Ovary (tissue), 3 donors: ENCODE results near the gene SNAI3.

Source experiments
- CTCF ChIP-seq, 3 donors: fragments of 450-650 bp in 2 of 3; fragments of 200-600 bp in 1 of 3; IDR thresholded peaks; one replicate each; pipeline versions ENCODE4 v1.5.1 to v1.8.0; 2016 to 2022; ENCODE audit warnings: antibody characterized with exemption in 3 of 3, mild to moderate bottlenecking in 1 of 3
- EP300 ChIP-seq: sonication (generic); formaldehyde crosslinking; IDR thresholded peaks from one replicate; pipeline ENCODE4 v1.6.1; 2017; ENCODE audit warnings: antibody characterized with exemption
- POLR2A ChIP-seq: fragments of 450-650 bp; IDR thresholded peaks from one replicate; pipeline ENCODE4 v1.6.1; 2017; ENCODE audit warnings: antibody characterized with exemption, mild to moderate bottlenecking, moderate library complexity
- donor health status: DM: no; HTN: no; CAD: no.

GRCh38 chr16:88714420-88715302 is 28.4 kb upstream of the SNAI3 start:
- no peak for TF ChIP-seq POLR2A
- no peak for TF ChIP-seq CTCF (IDR thresholded peaks at IDR 0.05)
- no peak for TF ChIP-seq EP300
